ENCODE measurements around the gene REEP1.

The REEP1 gene

GRCh38 chr2:86185517-86186212, 151.8 kb downstream of the REEP1 start:
- Histone ChIP-seq H4K20me1 (ENCODE audit: insufficient read depth, low read length) (peaks cover 2% of the 10 kb centered on the region; the same call in 1 of the 2 replicates), H3F3A (ENCODE audit: insufficient read depth, low read length) (no peaks in the 10 kb centered on the region), H3K9me2 (ENCODE audit: low read depth, low read length) (no peaks in the 10 kb centered on the region), H3K4me1 (ENCODE audit: insufficient read depth, low read length, severe bottlenecking) (peaks cover 51% of the 10 kb centered on the region), H3K36me3 (ENCODE audit: insufficient read depth, low read length) (peaks cover 29% of the 10 kb centered on the region), H3K79me2 (ENCODE audit: insufficient read depth, low read length) (peaks cover 99% of the 10 kb centered on the region), H3K9ac (ENCODE audit: low read length) (peak overlapping the region; percentile 16; the same call in 1 of the 2 replicates), H2AFZ (ENCODE audit: low read length) (no peak overlapping the region), H3K27ac (ENCODE audit: low read depth, low read length, poor library complexity, severe bottlenecking) (peak overlapping the region; percentile 73), H3K4me2 (ENCODE audit: low read length) (peak overlapping the region; percentile 40), H3K27me3 (ENCODE audit: insufficient read depth, low read length) (no peaks in the 10 kb centered on the region), H3K9me3 (ENCODE audit: low read length) (no peaks in the 10 kb centered on the region), H3K4me3 (ENCODE audit: low read depth, low read length, poor library complexity, severe bottlenecking) (peak overlapping the region; percentile 12)
- TF ChIP-seq CTCF (IDR thresholded peaks at IDR 0.05; ENCODE audit: low read length) (no peak), EZH2 (IDR thresholded peaks at IDR 0.05; ENCODE audit: borderline replicate concordance, low read length) (no peak)

GRCh38 chr2:86176597-86176996, 160.8 kb downstream of the REEP1 start:
- H3K79me2 ChIP-seq (ENCODE audit: insufficient read depth, low read length), result peaks cover 14% of the 10 kb centered on the region

GRCh38 chr2:86175828-86176227, 161.6 kb downstream of the REEP1 start:
- Histone ChIP-seq H3K9ac (ENCODE audit: low read length) (no peak overlapping the region), H3K36me3 (ENCODE audit: insufficient read depth, low read length) (peaks cover 85% of the 10 kb centered on the region), H2AFZ (ENCODE audit: low read length) (no peak overlapping the region), H3K9me3 (ENCODE audit: low read length) (no peaks in the 10 kb centered on the region), H3K27ac (ENCODE audit: low read depth, low read length, poor library complexity, severe bottlenecking) (no peak overlapping the region), H3K4me3 (ENCODE audit: low read depth, low read length, poor library complexity, severe bottlenecking) (no peak overlapping the region), H3K4me1 (ENCODE audit: insufficient read depth, low read length, severe bottlenecking) (no peaks in the 10 kb centered on the region), H3K9me2 (ENCODE audit: low read depth, low read length) (no peaks in the 10 kb centered on the region), H3K4me2 (ENCODE audit: low read length) (no peak overlapping the region), H3K79me2 (ENCODE audit: insufficient read depth, low read length) (peaks cover 6% of the 10 kb centered on the region), H3F3A (ENCODE audit: insufficient read depth, low read length) (no peaks in the 10 kb centered on the region), H4K20me1 (ENCODE audit: insufficient read depth, low read length) (0 out of 2 replicates have a peak, but pooled peaks cover 3% of the 10 kb centered on the region), H3K27me3 (ENCODE audit: insufficient read depth, low read length) (no peaks in the 10 kb centered on the region)
- TF ChIP-seq CTCF (IDR thresholded peaks at IDR 0.05; ENCODE audit: low read length), result no peak
- TF ChIP-seq EZH2 (IDR thresholded peaks at IDR 0.05; ENCODE audit: borderline replicate concordance, low read length), result no peak

More at GRCh38 chr2:86176597-86176996, 160.8 kb downstream of the REEP1 start:
- Histone ChIP-seq H3K27me3 (ENCODE audit: insufficient read depth, low read length) (no peaks in the 10 kb centered on the region), H3K9ac (ENCODE audit: low read length) (no peak overlapping the region), H3K9me3 (ENCODE audit: low read length) (no peaks in the 10 kb centered on the region), H3K4me3 (ENCODE audit: low read depth, low read length, poor library complexity, severe bottlenecking) (no peak overlapping the region), H3K9me2 (ENCODE audit: low read depth, low read length) (no peaks in the 10 kb centered on the region), H3K4me2 (ENCODE audit: low read length) (no peak overlapping the region), H2AFZ (ENCODE audit: low read length) (no peak overlapping the region), H3K27ac (ENCODE audit: low read depth, low read length, poor library complexity, severe bottlenecking) (no peak overlapping the region), H3F3A (ENCODE audit: insufficient read depth, low read length) (no peaks in the 10 kb centered on the region), H3K36me3 (ENCODE audit: insufficient read depth, low read length) (peaks cover 82% of the 10 kb centered on the region), H4K20me1 (ENCODE audit: insufficient read depth, low read length) (peaks cover 5% of the 10 kb centered on the region; the same call in 1 of the 2 replicates), H3K4me1 (ENCODE audit: insufficient read depth, low read length, severe bottlenecking) (no peaks in the 10 kb centered on the region)
- no peak for TF ChIP-seq EZH2 (IDR thresholded peaks at IDR 0.05; ENCODE audit: borderline replicate concordance, low read length)
- no peak for TF ChIP-seq CTCF (IDR thresholded peaks at IDR 0.05; ENCODE audit: low read length)
